Measurements from ENCODE around the gene STIM2.

The STIM2 gene

DNA sequence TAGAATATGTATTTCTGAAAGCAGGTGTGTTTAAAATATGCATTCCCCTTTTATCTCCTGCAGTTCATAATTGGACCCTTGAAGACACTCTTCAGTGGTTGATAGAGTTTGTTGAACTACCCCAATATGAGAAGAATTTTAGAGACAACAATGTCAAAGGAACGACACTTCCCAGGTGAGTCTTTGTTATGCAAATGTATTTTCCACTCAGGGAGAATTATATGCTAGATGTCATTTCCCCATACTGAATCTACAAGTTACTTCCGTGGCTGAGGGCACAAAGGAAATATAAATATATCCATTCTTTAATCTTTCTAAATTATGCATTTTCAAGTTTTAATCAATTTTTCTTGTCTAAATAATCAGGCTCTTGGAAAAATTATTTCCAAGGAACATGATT is 134.7 kb downstream of the STIM2 start:
- Histone ChIP-seq H3K9me3 (ENCODE audit: control insufficient read depth, low read length) (no peaks in the 10 kb centered on the region), H2BK12ac (ENCODE audit: low read length in 2 of 2) (no peak overlapping the region), H3K14ac (ENCODE audit: low read length in 2 of 2) (no peak overlapping the region), H3K9ac (ENCODE audit: low read length) (no peak overlapping the region), H4K91ac (ENCODE audit: low read length) (no peak overlapping the region), H3K79me1 (replicated peaks; ENCODE audit: low read length, poor library complexity, severe bottlenecking) (no peaks in the 10 kb centered on the region), H2AK5ac (ENCODE audit: low read length, severe bottlenecking) (no peak overlapping the region), H3K36me3 (ENCODE audit: control insufficient read depth in 1 of 2, insufficient read depth in 2 of 2, low read depth in 1 of 2, low read length in 2 of 2) (peaks cover 0 to 14% of the 10 kb centered on the region in 2 experiments), H2AFZ (ENCODE audit: low read depth, low read length) (no peak overlapping the region), H3K4ac (ENCODE audit: low read depth in 1 of 2, low read length in 2 of 2) (no peak overlapping the region), H3K4me3 (ENCODE audit: insufficient read depth in 1 of 2, low read depth in 1 of 2, low read length in 2 of 2) (no peak overlapping the region), H3K27me3 (ENCODE audit: control insufficient read depth in 1 of 2, insufficient read depth in 1 of 2, low read length in 2 of 2) (no peaks in the 10 kb centered on the region), H3K18ac (ENCODE audit: low read depth in 1 of 2, low read length in 2 of 2) (no peak overlapping the region), H3K27ac (ENCODE audit: low read length, poor library complexity, severe bottlenecking) (no peak overlapping the region), H3K4me1 (ENCODE audit: control insufficient read depth, insufficient read depth, low read depth, low read length) (no peaks in the 10 kb centered on the region), H2BK15ac (ENCODE audit: low read depth, poor library complexity, severe bottlenecking) (no peak overlapping the region), H3K23ac (ENCODE audit: low read length in 2 of 2) (no peak overlapping the region), H2BK120ac (ENCODE audit: low read depth, low read length) (no peak overlapping the region), H4K8ac (ENCODE audit: low read length) (no peak overlapping the region), H3K4me2 (ENCODE audit: low read length, poor library complexity, severe bottlenecking) (no peak overlapping the region), H2BK5ac (ENCODE audit: low read depth, low read length, poor library complexity, severe bottlenecking) (no peak overlapping the region)
- no peak for DNase-seq
- no CpG with 5 or more reads among the region's 2 CpGs for WGBS

GRCh38 chr4:26996745-26997144 is 136.1 kb downstream of the STIM2 start:
- H4K91ac ChIP-seq (ENCODE audit: low read length): no peak overlapping the region
- no peak overlapping the region for H3K4ac ChIP-seq (ENCODE audit: low read depth in 1 of 2, low read length in 2 of 2)
- H3K27me3 ChIP-seq (ENCODE audit: control insufficient read depth in 1 of 2, insufficient read depth in 1 of 2, low read length in 2 of 2): no peaks in the 10 kb centered on the region
- no peak overlapping the region for H2BK5ac ChIP-seq (ENCODE audit: low read depth, low read length, poor library complexity, severe bottlenecking)
- H3K9me3 ChIP-seq (ENCODE audit: control insufficient read depth, low read length): no peaks in the 10 kb centered on the region
- H3K4me1 ChIP-seq (ENCODE audit: control insufficient read depth, insufficient read depth, low read depth, low read length): no peaks in the 10 kb centered on the region
- no peak for DNase-seq
- peaks cover 3% of the 10 kb centered on the region for H3K79me1 ChIP-seq (replicated peaks; ENCODE audit: low read length, poor library complexity, severe bottlenecking)
- no peak overlapping the region for H2AFZ ChIP-seq (ENCODE audit: low read depth, low read length)
- H3K14ac ChIP-seq (ENCODE audit: low read length in 2 of 2): no peak overlapping the region
- no peak overlapping the region for H3K23ac ChIP-seq (ENCODE audit: low read length in 2 of 2)
- H3K4me3 ChIP-seq (ENCODE audit: insufficient read depth in 1 of 2, low read depth in 1 of 2, low read length in 2 of 2): no peak overlapping the region
- no peak overlapping the region for H4K8ac ChIP-seq (ENCODE audit: low read length)
- no peak overlapping the region for H2BK120ac ChIP-seq (ENCODE audit: low read depth, low read length)
- no peak overlapping the region for H2AK5ac ChIP-seq (ENCODE audit: low read length, severe bottlenecking)
- no peak overlapping the region for H3K27ac ChIP-seq (ENCODE audit: low read length, poor library complexity, severe bottlenecking)
- H3K36me3 ChIP-seq (ENCODE audit: control insufficient read depth in 1 of 2, insufficient read depth in 2 of 2, low read depth in 1 of 2, low read length in 2 of 2): peaks cover 0 to 14% of the 10 kb centered on the region in 2 experiments
- no peak overlapping the region for H2BK12ac ChIP-seq (ENCODE audit: low read length in 2 of 2)
- no peak overlapping the region for H3K18ac ChIP-seq (ENCODE audit: low read depth in 1 of 2, low read length in 2 of 2)
- no peak overlapping the region for H2BK15ac ChIP-seq (ENCODE audit: low read depth, poor library complexity, severe bottlenecking)
- no peak overlapping the region for H3K4me2 ChIP-seq (ENCODE audit: low read length, poor library complexity, severe bottlenecking)
- H3K9ac ChIP-seq (ENCODE audit: low read length): no peak overlapping the region

- Histone ChIP-seq H3K18ac (ENCODE audit: low read depth in 1 of 2, low read length in 2 of 2) (no peak overlapping the region), H2BK15ac (ENCODE audit: low read depth, poor library complexity, severe bottlenecking) (no peak overlapping the region), H3K23ac (ENCODE audit: low read length in 2 of 2) (no peak overlapping the region), H3K27me3 (ENCODE audit: control insufficient read depth in 1 of 2, insufficient read depth in 1 of 2, low read length in 2 of 2) (no peaks in the 10 kb centered on the region), H3K14ac (ENCODE audit: low read length in 2 of 2) (no peak overlapping the region), H3K36me3 (ENCODE audit: control insufficient read depth in 1 of 2, insufficient read depth in 2 of 2, low read depth in 1 of 2, low read length in 2 of 2) (peaks cover 0 to 14% of the 10 kb centered on the region in 2 experiments), H3K4me3 (ENCODE audit: insufficient read depth in 1 of 2, low read depth in 1 of 2, low read length in 2 of 2) (no peak overlapping the region), H2BK120ac (ENCODE audit: low read depth, low read length) (no peak overlapping the region), H2AFZ (ENCODE audit: low read depth, low read length) (no peak overlapping the region), H4K8ac (ENCODE audit: low read length) (no peak overlapping the region), H3K4ac (ENCODE audit: low read depth in 1 of 2, low read length in 2 of 2) (no peak overlapping the region), H3K27ac (ENCODE audit: low read length, poor library complexity, severe bottlenecking) (no peak overlapping the region), H3K9ac (ENCODE audit: low read length) (no peak overlapping the region), H2BK5ac (ENCODE audit: low read depth, low read length, poor library complexity, severe bottlenecking) (no peak overlapping the region), H3K4me1 (ENCODE audit: control insufficient read depth, insufficient read depth, low read depth, low read length) (no peaks in the 10 kb centered on the region), H2AK5ac (ENCODE audit: low read length, severe bottlenecking) (no peak overlapping the region), H3K79me1 (replicated peaks; ENCODE audit: low read length, poor library complexity, severe bottlenecking) (peaks cover 3% of the 10 kb centered on the region), H3K4me2 (ENCODE audit: low read length, poor library complexity, severe bottlenecking) (no peak overlapping the region), H2BK12ac (ENCODE audit: low read length in 2 of 2) (no peak overlapping the region), H4K91ac (ENCODE audit: low read length) (no peak overlapping the region), H3K9me3 (ENCODE audit: control insufficient read depth, low read length) (no peaks in the 10 kb centered on the region)
- DNase-seq: no peak
Observed at GRCh38 chr4:26999689-27000088, 139.0 kb downstream of the STIM2 start.

DNA sequence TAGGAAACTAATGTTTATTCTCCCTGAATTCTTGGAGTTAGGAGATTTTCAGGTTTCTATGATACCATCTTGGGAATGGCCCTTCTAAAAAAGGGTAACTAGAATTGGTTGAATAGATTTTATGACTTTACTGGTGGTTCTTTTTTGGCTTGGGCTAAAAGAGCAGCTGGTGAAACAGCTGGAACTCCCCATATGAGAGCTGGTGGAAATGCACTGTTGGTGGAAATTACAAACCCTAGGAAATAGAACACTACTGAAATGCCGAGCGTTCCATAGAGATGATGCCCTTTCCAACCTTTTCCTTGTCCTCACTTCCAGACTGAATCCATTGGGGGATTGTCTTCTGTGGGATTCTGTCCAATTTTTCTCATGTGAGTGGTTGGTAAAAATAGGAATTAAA is 139.5 kb downstream of the STIM2 start:
- no peak overlapping the region for H3K18ac ChIP-seq (ENCODE audit: low read depth in 1 of 2, low read length in 2 of 2)
- H3K9ac ChIP-seq (ENCODE audit: low read length): no peak overlapping the region
- H3K9me3 ChIP-seq (ENCODE audit: control insufficient read depth, low read length): no peaks in the 10 kb centered on the region
- H2BK120ac ChIP-seq (ENCODE audit: low read depth, low read length): no peak overlapping the region
- no peak overlapping the region for H3K4ac ChIP-seq (ENCODE audit: low read depth in 1 of 2, low read length in 2 of 2)
- no peak overlapping the region for H2BK12ac ChIP-seq (ENCODE audit: low read length in 2 of 2)
- H3K23ac ChIP-seq (ENCODE audit: low read length in 2 of 2): no peak overlapping the region
- no peaks in the 10 kb centered on the region for H3K4me1 ChIP-seq (ENCODE audit: control insufficient read depth, insufficient read depth, low read depth, low read length)
- no peaks in the 10 kb centered on the region for H3K27me3 ChIP-seq (ENCODE audit: control insufficient read depth in 1 of 2, insufficient read depth in 1 of 2, low read length in 2 of 2)
- no peak for DNase-seq
- no peak overlapping the region for H4K91ac ChIP-seq (ENCODE audit: low read length)
- H3K14ac ChIP-seq (ENCODE audit: low read length in 2 of 2): no peak overlapping the region
- no peak overlapping the region for H3K4me2 ChIP-seq (ENCODE audit: low read length, poor library complexity, severe bottlenecking)
- H2AK5ac ChIP-seq (ENCODE audit: low read length, severe bottlenecking): no peak overlapping the region
- WGBS: 100% methylated on average over 2 of the region's 2 CpGs
- H4K8ac ChIP-seq (ENCODE audit: low read length): no peak overlapping the region
- no peak overlapping the region for H2BK15ac ChIP-seq (ENCODE audit: low read depth, poor library complexity, severe bottlenecking)
- no peak overlapping the region for H2BK5ac ChIP-seq (ENCODE audit: low read depth, low read length, poor library complexity, severe bottlenecking)
- no peak overlapping the region for H2AFZ ChIP-seq (ENCODE audit: low read depth, low read length)
- peaks cover 0 to 14% of the 10 kb centered on the region in 2 experiments for H3K36me3 ChIP-seq (ENCODE audit: control insufficient read depth in 1 of 2, insufficient read depth in 2 of 2, low read depth in 1 of 2, low read length in 2 of 2)
- peaks cover 3% of the 10 kb centered on the region for H3K79me1 ChIP-seq (replicated peaks; ENCODE audit: low read length, poor library complexity, severe bottlenecking)
- no peak overlapping the region for H3K4me3 ChIP-seq (ENCODE audit: insufficient read depth in 1 of 2, low read depth in 1 of 2, low read length in 2 of 2)
- no peak overlapping the region for H3K27ac ChIP-seq (ENCODE audit: low read length, poor library complexity, severe bottlenecking)

Measured in mesenchymal stem cell (in vitro differentiated cells and primary cell).